Measurements from ENCODE around the gene LRFN2. TPM values are rescaled to one million over a fixed set of nuclear protein-coding genes. Genes with fewer than 3 reads are reported as not detected.

LRFN2 gene
- polyA plus RNA-seq, 3 donors: not detected

- no peaks in the 10 kb centered on the region for H3K4me1 Mint-ChIP-seq
- no peaks in the 10 kb centered on the region for H3K9me3 ChIP-seq (replicated peaks in 1 of 2; ENCODE audit: control insufficient read depth in 1 of 2, insufficient read depth in 1 of 2, low read length in 2 of 2)
- 89% methylated on average over 10 of the region's 12 CpGs for WGBS (ENCODE audit: insufficient coverage)
- no peak overlapping the region for H3K27ac ChIP-seq (ENCODE audit: low read depth in 1 of 2, low read length in 2 of 2)
- no peak overlapping the region for H3K4me3 Mint-ChIP-seq
- H3K36me3 Mint-ChIP-seq: no peaks in the 10 kb centered on the region
- H3K4me3 ChIP-seq (replicated peaks in 1 of 3; ENCODE audit: low read depth in 2 of 3, low read length in 3 of 3): no peak overlapping the region
- no peaks in the 10 kb centered on the region for H3K79me2 ChIP-seq (ENCODE audit: insufficient read depth, low read length)
- no peaks in the 10 kb centered on the region for H3K9me3 Mint-ChIP-seq
- H3K4me2 ChIP-seq (replicated peaks; ENCODE audit: extremely low read depth, low read length, poor library complexity, severe bottlenecking): no peak overlapping the region
- intact Hi-C loops (cut with micrococcal nuclease): no loop called here
- peak; percentile 63 for TF ChIP-seq CTCF (IDR thresholded peaks at IDR 0.05)
- H2AFZ ChIP-seq (ENCODE audit: insufficient read depth, low read depth, low read length, poor library complexity, severe bottlenecking): peak overlapping the region; percentile 20
- H3K27ac Mint-ChIP-seq: no peak overlapping the region
- H3K27me3 Mint-ChIP-seq (ENCODE audit: low read depth in 3 of 3): peaks cover 3 to 11% (median 6%) of the 10 kb centered on the region in 3 donors
- no peaks in the 10 kb centered on the region for H4K20me1 ChIP-seq (ENCODE audit: insufficient read depth, low read length)
- no peak overlapping the region for H3K9ac ChIP-seq (ENCODE audit: insufficient read depth, low read length, poor library complexity, severe bottlenecking)
- no peaks in the 10 kb centered on the region for H3K4me1 ChIP-seq (ENCODE audit: control insufficient read depth in 1 of 2, insufficient read depth in 2 of 2, low read length in 2 of 2)
- no peaks in the 10 kb centered on the region for H3K36me3 ChIP-seq (replicated peaks in 1 of 2; ENCODE audit: control insufficient read depth in 1 of 2, insufficient read depth in 2 of 2, low read length in 2 of 2)
- H3K27me3 ChIP-seq (ENCODE audit: control insufficient read depth in 2 of 2, insufficient read depth in 2 of 2, low read length in 2 of 2): no peaks in the 10 kb centered on the region
- DNase-seq: peak in 2 of 3 donors; percentile 2 to 23
These were observed 36.7 kb downstream of the LRFN2 start for GRCh38 chr6:40550202-40551101.

- H3K4me1 Mint-ChIP-seq: no peaks in the 10 kb centered on the region
- no peaks in the 10 kb centered on the region for H3K27me3 ChIP-seq (ENCODE audit: control insufficient read depth in 2 of 2, insufficient read depth in 2 of 2, low read length in 2 of 2)
- no peak overlapping the region for H2AFZ ChIP-seq (ENCODE audit: insufficient read depth, low read depth, low read length, poor library complexity, severe bottlenecking)
- no peaks in the 10 kb centered on the region for H4K20me1 ChIP-seq (ENCODE audit: insufficient read depth, low read length)
- no peaks in the 10 kb centered on the region for H3K79me2 ChIP-seq (ENCODE audit: insufficient read depth, low read length)
- WGBS (ENCODE audit: insufficient coverage): 92% methylated on average over 4 of the region's 6 CpGs
- no peak for TF ChIP-seq CTCF (IDR thresholded peaks at IDR 0.05)
- H3K9me3 Mint-ChIP-seq: no peaks in the 10 kb centered on the region
- H3K36me3 Mint-ChIP-seq: no peaks in the 10 kb centered on the region
- no peak for DNase-seq
- H3K9ac ChIP-seq (ENCODE audit: insufficient read depth, low read length, poor library complexity, severe bottlenecking): no peak overlapping the region
- H3K4me2 ChIP-seq (replicated peaks; ENCODE audit: extremely low read depth, low read length, poor library complexity, severe bottlenecking): no peak overlapping the region
- no peak overlapping the region for H3K4me3 Mint-ChIP-seq
- H3K4me1 ChIP-seq (ENCODE audit: control insufficient read depth in 1 of 2, insufficient read depth in 2 of 2, low read length in 2 of 2): no peaks in the 10 kb centered on the region
- H3K36me3 ChIP-seq (replicated peaks in 1 of 2; ENCODE audit: control insufficient read depth in 1 of 2, insufficient read depth in 2 of 2, low read length in 2 of 2): no peaks in the 10 kb centered on the region
- H3K27ac ChIP-seq (ENCODE audit: low read depth in 1 of 2, low read length in 2 of 2): no peak overlapping the region
- no peaks in the 10 kb centered on the region for H3K9me3 ChIP-seq (replicated peaks in 1 of 2; ENCODE audit: control insufficient read depth in 1 of 2, insufficient read depth in 1 of 2, low read length in 2 of 2)
- peak overlapping the region in 1 of 7 donors; percentile 53 for H3K27ac Mint-ChIP-seq
- H3K27me3 Mint-ChIP-seq (ENCODE audit: low read depth in 3 of 3): peaks cover 1 to 13% (median 2%) of the 10 kb centered on the region in 3 donors
- H3K4me3 ChIP-seq (replicated peaks in 1 of 3; ENCODE audit: low read depth in 2 of 3, low read length in 3 of 3): no peak overlapping the region
- intact Hi-C loops (cut with micrococcal nuclease): no loop called here
These were observed 41.2 kb downstream of the LRFN2 start for GRCh38 chr6:40545954-40546353.

Measured in CD14-positive monocyte (primary cell).